ENCODE measurements around the gene SMTNL2.
"Not testable (repeated sequence)": the region's sequence is repeated elsewhere in the genome, so short reads cannot be mapped to it uniquely, and the experiment has no call there.

SMTNL2 gene

GRCh38 chr17:4585638-4585994, 1.3 kb downstream of the SMTNL2 start:
- DNase-seq (ENCODE audit: low read depth): no peak

GRCh38 chr17:4586043-4586442, 1.7 kb downstream of the SMTNL2 start:
- no peak for DNase-seq (ENCODE audit: low read depth)

- no peak for DNase-seq (ENCODE audit: low read depth)
Measured at GRCh38 chr17:4587195-4587594, 2.9 kb downstream of the SMTNL2 start.

GRCh38 chr17:4587803-4588202, 3.5 kb downstream of the SMTNL2 start:
- no peak for DNase-seq (ENCODE audit: low read depth)

- DNase-seq (ENCODE audit: low read depth): no peak
Measured at GRCh38 chr17:4588391-4588790, 4.1 kb downstream of the SMTNL2 start.

GRCh38 chr17:4588898-4589625, 4.7 kb downstream of the SMTNL2 start:
- DNase-seq (ENCODE audit: low read depth): no peak

- not testable (repeated sequence) for DNase-seq (ENCODE audit: low read depth)
Measured at GRCh38 chr17:4590042-4590441, 5.7 kb downstream of the SMTNL2 start.

- DNase-seq (ENCODE audit: low read depth): no peak
Measured at GRCh38 chr17:4590981-4591453, 6.7 kb downstream of the SMTNL2 start.

GRCh38 chr17:4591529-4591928, 7.2 kb downstream of the SMTNL2 start:
- no peak for DNase-seq (ENCODE audit: low read depth)

- no peak for DNase-seq (ENCODE audit: low read depth)
Measured at GRCh38 chr17:4592240-4593005, 8.1 kb downstream of the SMTNL2 start.

GRCh38 chr17:4593021-4593421, 8.7 kb downstream of the SMTNL2 start:
- no peak for DNase-seq (ENCODE audit: low read depth)

GRCh38 chr17:4594406-4594805, 10.1 kb downstream of the SMTNL2 start:
- no peak for DNase-seq (ENCODE audit: low read depth)

- no peak for DNase-seq (ENCODE audit: low read depth)
Measured at GRCh38 chr17:4594931-4595684, 10.8 kb downstream of the SMTNL2 start.

- not testable (repeated sequence) for DNase-seq (ENCODE audit: low read depth)
Measured at GRCh38 chr17:4595685-4596342, 11.5 kb downstream of the SMTNL2 start.

- DNase-seq (ENCODE audit: low read depth): no peak
Measured at GRCh38 chr17:4596636-4597380, 12.5 kb downstream of the SMTNL2 start.

- no peak for DNase-seq (ENCODE audit: low read depth)
Measured at GRCh38 chr17:4597975-4598374, 13.6 kb downstream of the SMTNL2 start.

GRCh38 chr17:4598776-4599504, 14.6 kb downstream of the SMTNL2 start:
- no peak for DNase-seq (ENCODE audit: low read depth)

- no peak for DNase-seq (ENCODE audit: low read depth)
Measured at GRCh38 chr17:4599505-4600281, 15.4 kb downstream of the SMTNL2 start.

- no peak for DNase-seq (ENCODE audit: low read depth)
Measured at GRCh38 chr17:4600563-4600962, 16.2 kb downstream of the SMTNL2 start.

- DNase-seq (ENCODE audit: low read depth): no peak
Measured at GRCh38 chr17:4601326-4601725, 17.0 kb downstream of the SMTNL2 start.

All from stromal cell of bone marrow (primary cell).